HepG2 (cell line): ENCODE measurements around the gene MPI. TPM values are rescaled to one million over a fixed set of nuclear protein-coding genes. Genes with fewer than 3 reads are reported as not detected.

Source experiments
- ATAC-seq: fragments of 200-7000 bp; cut with Tn5 transposase; 3 replicates; pipeline ENCODE4 v1.9.1; 2020; ENCODE audit warnings: mild to moderate bottlenecking, moderate library complexity
- BruUV-seq: library from RNA; stranded (reverse); fragments of 400-500 nt; replicated peaks from 2 replicates; lab custom pipeline; 2021; lab: Mats Ljungman, UMichigan
- CTCF ChIA-PET: fragments of 300-600 bp; formaldehyde crosslinking; extraction: SDS; loops from one replicate; lab custom pipeline; 2021; ENCODE audit warnings: low total read pairs, inconsistent platforms, low intra/inter-chr PET ratio; lab: Yijun Ruan, JAX
- POLR2A ChIA-PET: fragments of 350-600 bp; sonication (Branson Sonifier 250); formaldehyde crosslinking; loops from one replicate; lab custom pipeline; 2020; ENCODE audit warnings: antibody characterized with exemption, inconsistent platforms; lab: Yijun Ruan, JAX
- DNase-seq: peaks from one replicate; pipeline ENCODE4 v3.0.0-alpha.2; 2015; ENCODE audit warnings: low spot score
- FAIRE-seq: peaks from 3 replicates; lab custom pipeline; 2011; peaks lifted over from hg19 to GRCh38; lab: Jason Lieb, UNC
- H2AFZ ChIP-seq: one replicate; pipeline ENCODE4 v1.6.1; 2011; ENCODE audit warnings: low read length, inconsistent platforms
- H3K27ac ChIP-seq: fragments of 300-600 bp; 3 replicates; pipeline ENCODE4 v1.8.0; 2011; ENCODE audit warnings: mixed run types, mild to moderate bottlenecking, mixed read lengths, low read length, inconsistent platforms; ENCODE audit not compliant: insufficient read depth; ENCODE audit errors: extremely low read length
- H3K27me3 ChIP-seq, 2 experiments: fragments of 200-600 bp in 1 of 2; 2 replicates in 1 of 2; 3 replicates in 1 of 2; pipeline versions ENCODE4 v1.6.0 to v1.8.0; 2011; ENCODE audit warnings: low read length in 2 of 2, mild to moderate bottlenecking in 2 of 2, moderate library complexity in 2 of 2, inconsistent platforms in 1 of 2; ENCODE audit not compliant: insufficient read depth in 2 of 2, control insufficient read depth in 1 of 2
- H3K36me3 ChIP-seq, 2 experiments: fragments of 200-600 bp in 1 of 2; replicated peaks in 1 of 2; 2 replicates in 1 of 2; 3 replicates in 1 of 2; pipeline versions ENCODE4 v1.5.1 to v1.8.0; 2011; ENCODE audit warnings: low read length in 2 of 2, inconsistent platforms in 1 of 2; ENCODE audit not compliant: insufficient read depth in 2 of 2, control insufficient read depth in 1 of 2
- H3K4me1 ChIP-seq: 2 replicates; pipeline ENCODE4 v1.5.1; 2012; ENCODE audit warnings: low read length, inconsistent platforms; ENCODE audit not compliant: insufficient read depth
- H3K4me2 ChIP-seq: 2 replicates; pipeline ENCODE4 v1.6.0; 2011; ENCODE audit warnings: low read depth, low read length, inconsistent platforms
- H3K4me3 ChIP-seq, 3 experiments: fragments of 200-600 bp in 1 of 3; sonication (generic), shearing (Covaris generic) in 1 of 3; replicated peaks in 1 of 3; 2 replicates each; pipeline ENCODE4 v1.5.1; 2011 to 2016; ENCODE audit warnings: low read length in 3 of 3, inconsistent platforms in 2 of 3, low read depth in 2 of 3, mild to moderate bottlenecking in 2 of 3, control low read depth in 1 of 3, mixed read lengths in 1 of 3; ENCODE audit not compliant: insufficient read depth in 1 of 3
- H3K79me2 ChIP-seq: one replicate; pipeline ENCODE4 v1.6.1; 2011; ENCODE audit warnings: low read length, inconsistent platforms; ENCODE audit not compliant: insufficient read depth
- H3K9ac ChIP-seq: 2 replicates; pipeline ENCODE4 v1.6.0; 2011; ENCODE audit warnings: mild to moderate bottlenecking, low read depth, low read length, inconsistent platforms; ENCODE audit not compliant: insufficient read depth
- H3K9me3 ChIP-seq: 2 replicates; pipeline ENCODE4 v1.5.1; 2012; ENCODE audit warnings: mild to moderate bottlenecking, low read length
- H4K20me1 ChIP-seq: 2 replicates; pipeline ENCODE4 v1.6.0; 2011; ENCODE audit warnings: inconsistent platforms, mild to moderate bottlenecking, low read length, moderate library complexity; ENCODE audit not compliant: insufficient read depth
- BHLHE40 ChIP-seq: IDR thresholded peaks from 2 replicates; pipeline ENCODE4 v1.6.1; 2011; ENCODE audit warnings: low read length, improper control_type of control experiment
- FOXO1 ChIP-seq: sonication (generic); formaldehyde crosslinking; IDR thresholded peaks from 2 replicates; pipeline ENCODE4 v1.4.0; 2020; ENCODE audit warnings: missing genetic modification reagents
- FOXO4 ChIP-seq: sonication (generic); formaldehyde crosslinking; conservative IDR thresholded peaks from 2 replicates; pipeline ENCODE4 v1.8.1; 2023; ENCODE audit warnings: missing genetic modification reagents
- HES4 ChIP-seq: sonication (generic); formaldehyde crosslinking; IDR thresholded peaks from 2 replicates; pipeline ENCODE4 v1.9.0; 2021; ENCODE audit warnings: mild to moderate bottlenecking, missing genetic modification reagents, borderline replicate concordance
- MYNN ChIP-seq: sonication (generic); formaldehyde crosslinking; IDR thresholded peaks from 2 replicates; pipeline ENCODE4 v1.4.0; 2020; ENCODE audit warnings: mild to moderate bottlenecking, low read depth, missing genetic modification reagents
- NCOA1 ChIP-seq: sonication (generic); formaldehyde crosslinking; IDR thresholded peaks from 2 replicates; pipeline ENCODE4 v1.9.0; 2021; ENCODE audit warnings: missing genetic modification reagents
- SIN3A ChIP-seq: IDR thresholded peaks from 2 replicates; pipeline ENCODE4 v1.6.1; 2011; ENCODE audit warnings: low read depth, mild to moderate bottlenecking, control low read depth, low read length, borderline replicate concordance
- ZSCAN22 ChIP-seq: sonication (generic); formaldehyde crosslinking; IDR thresholded peaks from 2 replicates; pipeline ENCODE4 v1.4.0; 2020; ENCODE audit warnings: mild to moderate bottlenecking, missing genetic modification reagents
- WGBS: methylation state at CpG from one replicate; pipeline ENCODE4 v1.1.6; 2017; ENCODE audit warnings: low lambda C conversion rate; 5-methylcytosine and 5-hydroxymethylcytosine counted together
- in situ Hi-C: cut with HindIII; loops from 2 replicates; pipeline ENCODE4 v1.10.0; 2017; ENCODE audit warnings: low pct_unique_long_range_greater_than_20kb; ENCODE audit not compliant: extremely low pct_ligation_motif_present
- intact Hi-C: fragments of 100-400 bp; cut with micrococcal nuclease; formaldehyde crosslinking; loops from one replicate; pipeline ENCODE4 v1.10.0; 2022; ENCODE audit not compliant: unreplicated experiment
- polyA plus RNA-seq, 8 experiments: library from polyadenylated mRNA; depleted of rRNA in 3 of 8; stranded (reverse) in 7 of 8; unstranded in 1 of 8; fragments of >200 nt; fragmentation: Illumina TruSeq in 4 of 8; extraction: Trizol in 4 of 8; gene quantifications; 2 replicates each; pipeline versions ENCODE4 v1.2.1 to v1.2.3, GENCODE V29; 2011 to 2016; ENCODE audit warnings: low read depth in 4 of 8, missing spikeins in 1 of 8, mixed read lengths in 1 of 8; ENCODE audit not compliant: insufficient read depth in 1 of 8
- total RNA-seq, 5 experiments: library from RNA; depleted of rRNA; stranded (reverse); fragments of >200 nt; fragmentation: Illumina TruSeq; extraction: Trizol; gene quantifications; 2 replicates each; pipeline ENCODE4 v1.2.3, GENCODE V29; 2016; ENCODE audit warnings: low read depth in 1 of 5
- TF ChIP-seq, protein P1 (sequence below): sonication (generic); formaldehyde crosslinking; IDR thresholded peaks from 2 replicates; pipeline ENCODE4 v1.4.0; 2020; ENCODE audit warnings: missing genetic modification reagents

MPI gene
- total and polyA plus RNA-seq, 2 of the 13 experiments (the other 11 are each of a cell fraction or from before 2014, with no cell fraction given) = 36.9 to 63.5 TPM

DNA sequence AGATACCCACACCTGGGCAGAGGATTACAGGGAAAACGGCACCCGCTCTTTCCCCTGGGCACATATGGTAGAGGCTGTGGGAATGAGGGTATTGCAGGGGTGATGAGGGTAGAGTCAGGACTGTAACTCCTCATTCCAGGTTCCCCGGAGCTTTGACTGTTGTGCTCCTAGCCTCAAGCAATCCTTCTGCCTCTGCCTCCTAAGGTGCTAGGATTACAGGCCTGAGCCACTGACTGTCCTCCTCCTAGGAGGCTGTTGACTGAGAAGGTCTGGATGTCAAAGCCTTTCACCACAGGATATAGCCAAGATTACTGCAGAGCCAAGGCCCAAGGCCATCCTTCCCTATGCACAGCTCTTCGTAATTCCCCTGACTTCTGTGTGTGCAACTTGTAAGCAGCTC, 1.1 kb upstream of the MPI start:
- FAIRE-seq = no peak
- in situ Hi-C loops (no loop called here), intact Hi-C loops (no loop called here)
- no TSS peak for BruUV-seq
- Histone ChIP-seq H3K4me3 (peak overlapping the region in 1 of 3 experiments; percentile 99; a peak in 1 of 6 replicates), H3K4me1 (peaks cover 45% of the 10 kb centered on the region), H4K20me1 (no peaks in the 10 kb centered on the region; the same call in 1 of the 2 replicates), H3K36me3 (peaks cover 11 to 15% of the 10 kb centered on the region in 2 experiments; a peak in 4 of 5 replicates), H3K9ac (0 out of 2 replicates have a peak overlapping the region, but pooled peaks have one; percentile 95), H3K9me3 (no peaks in the 10 kb centered on the region), H3K4me2 (peak overlapping the region; percentile 84), H2AFZ (no peak overlapping the region), H3K79me2 (peaks cover 11% of the 10 kb centered on the region), H3K27ac (no peak overlapping the region), H3K27me3 (no peaks in the 10 kb centered on the region; a peak in 1 of 5 replicates)
- 81% methylated on average over 4 of the region's 4 CpGs for WGBS
- ATAC-seq = no peak; the same call in 2 of the 3 replicates
- ChIA-PET POLR2A (interaction anchor here (0.6 to 3.3 kb wide), 4 partner anchors 12 to 665 kb away, joined by 3 to 23 read pairs (median 16); partner anchors contain the start of genes FAM219B and SCAMP2), CTCF (no interaction called here)
- TF ChIP-seq NCOA1 (CRISPR knock-in tag) = no peak
- no peak for TF ChIP-seq ZSCAN22 (CRISPR knock-in tag)
- TF ChIP-seq SIN3A = no peak
- TF ChIP-seq MYNN = no peak
- TF ChIP-seq FOXO4 = 0 out of 2 replicates have a peak, but pooled peaks have one; percentile 56
- TF ChIP-seq BHLHE40 = no peak
- TF ChIP-seq, protein P1, sequence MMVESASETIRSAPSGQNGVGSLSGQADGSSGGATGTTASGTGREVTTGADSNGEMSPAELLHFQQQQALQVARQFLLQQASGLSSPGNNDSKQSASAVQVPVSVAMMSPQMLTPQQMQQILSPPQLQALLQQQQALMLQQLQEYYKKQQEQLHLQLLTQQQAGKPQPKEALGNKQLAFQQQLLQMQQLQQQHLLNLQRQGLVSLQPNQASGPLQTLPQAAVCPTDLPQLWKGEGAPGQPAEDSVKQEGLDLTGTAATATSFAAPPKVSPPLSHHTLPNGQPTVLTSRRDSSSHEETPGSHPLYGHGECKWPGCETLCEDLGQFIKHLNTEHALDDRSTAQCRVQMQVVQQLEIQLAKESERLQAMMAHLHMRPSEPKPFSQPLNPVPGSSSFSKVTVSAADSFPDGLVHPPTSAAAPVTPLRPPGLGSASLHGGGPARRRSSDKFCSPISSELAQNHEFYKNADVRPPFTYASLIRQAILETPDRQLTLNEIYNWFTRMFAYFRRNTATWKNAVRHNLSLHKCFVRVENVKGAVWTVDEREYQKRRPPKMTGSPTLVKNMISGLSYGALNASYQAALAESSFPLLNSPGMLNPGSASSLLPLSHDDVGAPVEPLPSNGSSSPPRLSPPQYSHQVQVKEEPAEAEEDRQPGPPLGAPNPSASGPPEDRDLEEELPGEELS (CRISPR knock-in tag) = no peak
- TF ChIP-seq HES4 = 0 out of 2 replicates have a peak, but pooled peaks have one; percentile 9
- no peak for TF ChIP-seq FOXO1 (CRISPR knock-in tag)
- DNase-seq = no peak
